SU-DHL-6 (cell line): ENCODE results near the gene IGF2BP2.

Experiments used
- H2AFZ ChIP-seq: fragments of 200-600 bp; sonication (generic); 2 replicates; pipeline ENCODE4 v1.6.1; 2014; ENCODE audit warnings: low read depth, mild to moderate bottlenecking, moderate library complexity, mixed read lengths, antibody characterized with exemption, low read length; ENCODE audit not compliant: severe bottlenecking
- H3F3A ChIP-seq: fragments of 200-600 bp; shearing (Covaris generic); 2 replicates; pipeline ENCODE4 v1.6.0; 2016; ENCODE audit warnings: antibody characterized with exemption, mild to moderate bottlenecking; ENCODE audit not compliant: insufficient read depth
- H3K27ac ChIP-seq: fragments of 200-600 bp; sonication (generic); 2 replicates; pipeline ENCODE4 v1.5.1; 2016; ENCODE audit warnings: low read depth, mild to moderate bottlenecking, low read length, moderate library complexity, mixed read lengths
- H3K27me3 ChIP-seq: fragments of 200-600 bp; sonication (generic), shearing (Covaris generic); 2 replicates; pipeline ENCODE4 v1.6.0; 2014; ENCODE audit warnings: mild to moderate bottlenecking, low read length
- H3K36me3 ChIP-seq: fragments of 200-600 bp; sonication (generic); 2 replicates; pipeline ENCODE4 v1.6.1; 2014; ENCODE audit warnings: mild to moderate bottlenecking, low read length, mixed read lengths
- H3K4me2 ChIP-seq: fragments of 300-600, 200-600 bp; shearing (Covaris generic), sonication (generic); 2 replicates; pipeline ENCODE4 v1.6.0; 2014; ENCODE audit warnings: low read length, low read depth, mild to moderate bottlenecking; ENCODE audit not compliant: poor library complexity, severe bottlenecking
- H3K4me3 ChIP-seq: fragments of 200-600 bp; sonication (generic); 2 replicates; pipeline ENCODE4 v1.5.1; 2014; ENCODE audit warnings: antibody characterized with exemption, low read length, mild to moderate bottlenecking, mixed read lengths; ENCODE audit not compliant: insufficient read depth, poor library complexity, severe bottlenecking
- H3K79me2 ChIP-seq: fragments of 200-600 bp; sonication (generic); 2 replicates; pipeline ENCODE4 v1.6.1; 2014; ENCODE audit warnings: mild to moderate bottlenecking, low read length, moderate library complexity; ENCODE audit not compliant: insufficient read depth
- H3K9ac ChIP-seq: fragments of 200-600 bp; sonication (generic); 2 replicates; pipeline ENCODE4 v1.7.0; 2014; ENCODE audit warnings: mild to moderate bottlenecking, low read length
- H3K9me2 ChIP-seq: fragments of 200-600 bp; sonication (generic); replicated peaks from 2 replicates; pipeline ENCODE4 v1.6.1; 2014; ENCODE audit warnings: low read length; ENCODE audit not compliant: insufficient read depth
- H3K9me3 ChIP-seq: fragments of 200-600 bp; sonication (generic); 2 replicates; pipeline ENCODE4 v1.6.1; 2014; ENCODE audit warnings: low read length, mixed read lengths; ENCODE audit not compliant: insufficient read depth
- H4K20me1 ChIP-seq: fragments of 200-600 bp; sonication (generic); 2 replicates; pipeline ENCODE4 v1.6.1; 2014; ENCODE audit warnings: low read depth, mild to moderate bottlenecking, antibody characterized with exemption, low read length, moderate library complexity, mixed read lengths
- CTCF ChIP-seq: fragments of 200-600 bp; sonication (generic); IDR thresholded peaks from one replicate; pipeline ENCODE4 v1.5.1; 2017; ENCODE audit warnings: antibody characterized with exemption, mild to moderate bottlenecking, low read length, moderate library complexity; ENCODE audit not compliant: insufficient read depth, poor library complexity, severe bottlenecking
- EZH2phosphoT487 ChIP-seq: fragments of 200-600 bp; sonication (generic), shearing (Covaris generic); conservative IDR thresholded peaks from 2 replicates; pipeline ENCODE4 v1.6.1; 2018; ENCODE audit warnings: mild to moderate bottlenecking, antibody characterized with exemption, low read length, moderate library complexity, mixed read lengths

The IGF2BP2 gene

GRCh38 chr3:185709251-185709955 is 115.4 kb downstream of the IGF2BP2 start:
- Histone ChIP-seq H3K9me3 (no peaks in the 10 kb centered on the region), H3K4me3 (no peak overlapping the region), H3K9ac (no peak overlapping the region), H3K79me2 (no peaks in the 10 kb centered on the region), H3K4me2 (no peak overlapping the region), H3K36me3 (no peaks in the 10 kb centered on the region), H2AFZ (no peak overlapping the region), H3K27ac (no peak overlapping the region), H3F3A (no peaks in the 10 kb centered on the region), H3K27me3 (no peaks in the 10 kb centered on the region), H4K20me1 (no peaks in the 10 kb centered on the region), H3K9me2 (no peaks in the 10 kb centered on the region)
- TF ChIP-seq CTCF: no peak
- no peak for TF ChIP-seq EZH2phosphoT487

GRCh38 chr3:185708392-185708791 is 116.5 kb downstream of the IGF2BP2 start:
- Histone ChIP-seq H3K27ac (no peak overlapping the region), H3K4me3 (no peak overlapping the region), H2AFZ (no peak overlapping the region), H3K27me3 (no peaks in the 10 kb centered on the region), H3K36me3 (no peaks in the 10 kb centered on the region), H3K4me2 (no peak overlapping the region), H3K79me2 (no peaks in the 10 kb centered on the region), H3K9me2 (no peaks in the 10 kb centered on the region), H3K9me3 (no peaks in the 10 kb centered on the region), H3F3A (no peaks in the 10 kb centered on the region), H4K20me1 (no peaks in the 10 kb centered on the region), H3K9ac (no peak overlapping the region)
- no peak for TF ChIP-seq EZH2phosphoT487
- TF ChIP-seq CTCF: no peak

GRCh38 chr3:185705498-185705897 is 119.3 kb downstream of the IGF2BP2 start:
- no peak for TF ChIP-seq CTCF
- no peak for TF ChIP-seq EZH2phosphoT487
- Histone ChIP-seq H3K9me3 (no peaks in the 10 kb centered on the region), H3K27me3 (no peaks in the 10 kb centered on the region; the same call in 1 of the 2 replicates), H3K27ac (no peak overlapping the region), H3K9ac (no peak overlapping the region), H3K4me2 (no peak overlapping the region), H2AFZ (no peak overlapping the region), H3K9me2 (no peaks in the 10 kb centered on the region), H3K4me3 (no peak overlapping the region), H4K20me1 (no peaks in the 10 kb centered on the region), H3F3A (no peaks in the 10 kb centered on the region), H3K79me2 (no peaks in the 10 kb centered on the region), H3K36me3 (no peaks in the 10 kb centered on the region)
